Heart left ventricle (tissue), 16 donors: Measurements from ENCODE around the gene PCCA. TPM values are rescaled to one million over a fixed set of nuclear protein-coding genes. Genes with fewer than 3 reads are reported as not detected.

Source experiments
- ATAC-seq, 4 donors: fragments of 200-7000 bp; cut with Tn5 transposase; one replicate each; pipeline ENCODE4 v1.9.1; 2020 to 2022; ENCODE audit warnings: moderate library complexity in 4 of 4, mild to moderate bottlenecking in 3 of 4, moderate number of reproducible peaks in 1 of 4
- DNase-seq, 5 donors: peaks; one replicate each; pipeline ENCODE4 v3.0.0-alpha.2; 2020
- H3K27ac ChIP-seq, 12 donors: fragments of 200-600 bp; sonication (generic) in 4 of 12; one replicate each; pipeline versions ENCODE4 v1.5.0 to v1.8.0; 2016 to 2022; ENCODE audit warnings: mild to moderate bottlenecking in 2 of 12
- H3K27me3 ChIP-seq, 9 donors: fragments of 200-600 bp; sonication (generic) in 2 of 9; one replicate each; pipeline versions ENCODE4 v1.5.1 to v1.8.0; 2016 to 2022; ENCODE audit warnings: mild to moderate bottlenecking in 3 of 9
- H3K36me3 ChIP-seq, 9 donors: fragments of 200-600 bp; sonication (generic) in 2 of 9; one replicate each; pipeline versions ENCODE4 v1.5.0 to v1.8.0; 2018 to 2022; ENCODE audit warnings: mild to moderate bottlenecking in 2 of 9
- H3K4me1 ChIP-seq, 12 donors: fragments of 200-600 bp; sonication (generic) in 4 of 12; one replicate each; pipeline versions ENCODE4 v1.5.0 to v1.8.0; 2016 to 2022; ENCODE audit warnings: mild to moderate bottlenecking in 3 of 12
- H3K4me3 ChIP-seq, 12 donors: fragments of 200-600 bp; sonication (generic) in 4 of 12; one replicate each; pipeline versions ENCODE4 v1.5.0 to v1.8.0; 2017 to 2022; ENCODE audit warnings: mild to moderate bottlenecking in 9 of 12, moderate library complexity in 4 of 12
- H3K9me3 ChIP-seq, 12 donors: fragments of 200-600 bp; sonication (generic) in 4 of 12; one replicate each; pipeline versions ENCODE4 v1.5.0 to v1.8.0; 2016 to 2022; ENCODE audit warnings: mild to moderate bottlenecking in 1 of 12
- CTCF ChIP-seq, 12 donors: fragments of 200-600 bp; sonication (generic) in 4 of 12; IDR thresholded peaks; one replicate each; pipeline versions ENCODE4 v1.5.0 to v1.8.0; 2018 to 2022; ENCODE audit warnings: antibody characterized with exemption in 12 of 12, mild to moderate bottlenecking in 5 of 12
- POLR2A ChIP-seq, 2 donors: fragments of 450-650 bp; IDR thresholded peaks; one replicate each; pipeline ENCODE4 v1.6.1; 2017; ENCODE audit warnings: antibody characterized with exemption in 2 of 2, mild to moderate bottlenecking in 2 of 2, moderate library complexity in 2 of 2
- whole genome bisulfite sequencing, 4 donors: extraction: QIAGEN DNeasy Blood & Tissue Kit in 2 of 4; methylation state at CpG; one replicate each; pipeline versions ENCODE4 v1.1.5 to v1.1.7; 2013 to 2018; 5-methylcytosine and 5-hydroxymethylcytosine counted together
- intact Hi-C, 10 donors: fragments of 100-400 bp; cut with DNase I; formaldehyde crosslinking; loops; one replicate each; pipeline versions ENCODE4 v1.11.1 to v1.14.2; 2022
- polyA plus RNA-seq, 2 donors: library from polyadenylated mRNA; stranded (reverse); fragments of 200-250 nt; gene quantifications; one replicate each; pipeline ENCODE4 v1.2.3, GENCODE V29; 2013
- total RNA-seq, 9 donors: library from RNA; depleted of rRNA in 2 of 9; stranded (reverse); fragments of >200 nt in 2 of 9; fragmentation: NEBNext Ultra II Directional in 3 of 9; extraction: Animal tissue kit (Norgen Biotek cat#: 25700) in 3 of 9; gene quantifications; one replicate each; pipeline versions ENCODE4 v1.1.0 to v1.2.4, GENCODE V29; 2016 to 2023
- donor health status: ischemic (EF 13 %, LVEDD 7.1; RV severe dilation, severe dysfunction).
- donor health status: healthy with polysubstance abuse.
- donor health status: DM: no; HTN: yes; CAD: no.
- donor health status: DM: no; HTN: no; CAD: no.
- donor health status: ischemic (EF 25% LVEDD 6.9; RV normal size, moderate dysfunction).
- donor health status: ischemic (EF 25% LVEDD 5.7; RV mildly dilated, moderate dysfunction).
- donor health status: healthy.
- donor health status: DM: yes; HTN: yes; CAD: no.
- donor health status: ischemic (EF 35%, LVEDD 5.7; RV mildly dilated, moderate dysfunction).
- donor health status: nonischemic (EF 11% LVEDD 7.7; RV severe dilation, severe dysfunction).
- donor health status: DM: yes; HTN: yes; CAD: no.
- donor health status: PGD.
- donor health status: ischemic (EF 29% LVEDD 5.4; RV normal size, mild dysfunction).
- donor health status: nonischemic (EF 23%, LVEDD 6.1; RV moderate dilation, normal function).

Gene PCCA
- total and polyA plus RNA-seq, 11 donors, result 25.6 to 67.0 (median 40.9) TPM

GRCh38 chr13:100436099-100436498 lies 347.2 kb downstream of the PCCA start:
- intact Hi-C loops, result no loop called here
- 95 to 99% (median 96%) methylated on average over 4 of the region's 4 CpGs for WGBS, 4 donors
- TF ChIP-seq CTCF (IDR thresholded peaks at IDR 0.05), result no peak
- no peak for TF ChIP-seq POLR2A (IDR thresholded peaks at IDR 0.05)
- ATAC-seq (no peak), DNase-seq (no peak)
- Histone ChIP-seq H3K27me3 (no peaks in the 10 kb centered on the region), H3K36me3 (peaks cover 0 to 13% (median 0%) of the 10 kb centered on the region in 9 donors), H3K9me3 (no peaks in the 10 kb centered on the region), H3K27ac (no peak overlapping the region), H3K4me1 (peaks cover 0 to 9% (median 0%) of the 10 kb centered on the region in 12 donors), H3K4me3 (no peak overlapping the region)

- intact Hi-C loops, result no loop called here
- 93 to 97% (median 94%) methylated on average over 6 of the region's 6 CpGs for WGBS, 4 donors
- H3K27ac ChIP-seq, result no peak overlapping the region
- peaks cover 0 to 17% (median 3%) of the 10 kb centered on the region in 12 donors for H3K4me1 ChIP-seq
- H3K36me3 ChIP-seq, result peaks cover 0 to 13% (median 0%) of the 10 kb centered on the region in 9 donors
- H3K9me3 ChIP-seq, result no peaks in the 10 kb centered on the region
- TF ChIP-seq POLR2A (IDR thresholded peaks at IDR 0.05) (no peak), CTCF (IDR thresholded peaks at IDR 0.05) (no peak)
- ATAC-seq (no peak), DNase-seq (no peak)
- no peak overlapping the region for H3K4me3 ChIP-seq
- H3K27me3 ChIP-seq, result no peaks in the 10 kb centered on the region
Measured at GRCh38 chr13:100438059-100438788, 349.3 kb downstream of the PCCA start.

- ATAC-seq (no peak), DNase-seq (no peak)
- no peak overlapping the region for H3K4me3 ChIP-seq
- H3K36me3 ChIP-seq, result peaks cover 0 to 11% (median 0%) of the 10 kb centered on the region in 9 donors
- peaks cover 0 to 17% (median 3%) of the 10 kb centered on the region in 12 donors for H3K4me1 ChIP-seq
- intact Hi-C loops, result no loop called here
- TF ChIP-seq CTCF (IDR thresholded peaks at IDR 0.05) (no peak), POLR2A (IDR thresholded peaks at IDR 0.05) (no peak)
- WGBS, 4 donors, result 84 to 88% (median 86%) methylated on average over 9 of the region's 9 CpGs
- H3K27me3 ChIP-seq, result no peaks in the 10 kb centered on the region
- H3K9me3 ChIP-seq, result no peaks in the 10 kb centered on the region
- no peak overlapping the region for H3K27ac ChIP-seq
Measured at GRCh38 chr13:100439247-100439970, 350.5 kb downstream of the PCCA start.

GRCh38 chr13:100440751-100441425 lies 352.0 kb downstream of the PCCA start:
- H3K27me3 ChIP-seq, result no peaks in the 10 kb centered on the region
- peaks cover 0 to 17% (median 3%) of the 10 kb centered on the region in 12 donors for H3K4me1 ChIP-seq
- intact Hi-C loops, result no loop called here
- no peak overlapping the region for H3K4me3 ChIP-seq
- WGBS, 4 donors, result 48 to 56% (median 54%) methylated on average over 4 of the region's 4 CpGs
- no peak for TF ChIP-seq CTCF (IDR thresholded peaks at IDR 0.05)
- TF ChIP-seq POLR2A (IDR thresholded peaks at IDR 0.05), result no peak
- no peaks in the 10 kb centered on the region for H3K36me3 ChIP-seq
- no peak for DNase-seq
- peak overlapping the region in 4 of 12 donors; percentile 11 to 60 (median 22) for H3K27ac ChIP-seq
- H3K9me3 ChIP-seq, result no peaks in the 10 kb centered on the region
- ATAC-seq, result peak in 1 of 4 donors; percentile 44
